Right hindlimb (tissue), 1 donor: ENCODE results near the gene GLP2R.

ENCODE experiments used
- DNase-seq: peaks from one replicate; pipeline ENCODE4 v3.0.0-alpha.2; 2018

The GLP2R gene

DNA sequence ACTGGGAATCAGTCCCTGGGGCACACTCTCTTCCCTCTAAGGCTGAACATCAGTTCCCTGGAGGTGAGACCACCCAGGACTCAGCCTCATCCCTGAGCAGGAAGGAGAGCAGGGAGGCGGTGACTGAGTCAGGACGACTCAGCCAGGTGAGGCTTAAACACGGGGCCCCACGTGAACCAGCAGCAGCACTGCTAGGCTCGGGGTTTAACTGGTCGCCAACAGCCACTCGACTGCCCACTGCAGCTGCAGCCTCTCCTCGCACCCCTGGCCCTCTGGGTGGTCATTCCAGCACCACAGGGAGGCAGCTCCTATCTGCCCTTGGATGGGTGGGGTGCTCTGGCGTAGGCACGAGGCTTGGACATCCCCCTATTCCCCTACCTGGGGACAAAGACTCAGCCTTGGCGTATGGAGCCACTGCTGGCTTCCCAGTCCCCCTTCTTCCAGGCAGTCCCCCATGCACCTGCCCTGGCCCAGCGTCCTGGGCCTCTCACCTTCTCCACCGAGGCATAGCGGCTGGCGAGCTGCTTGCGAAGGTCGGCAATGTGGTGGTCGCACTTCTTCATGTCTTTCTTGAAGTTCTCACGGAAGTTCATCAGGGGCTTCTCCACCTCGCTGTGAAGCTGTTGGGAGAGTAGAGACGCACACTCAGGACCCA, 100.6 kb downstream of the GLP2R start:
- no peak for DNase-seq

DNA sequence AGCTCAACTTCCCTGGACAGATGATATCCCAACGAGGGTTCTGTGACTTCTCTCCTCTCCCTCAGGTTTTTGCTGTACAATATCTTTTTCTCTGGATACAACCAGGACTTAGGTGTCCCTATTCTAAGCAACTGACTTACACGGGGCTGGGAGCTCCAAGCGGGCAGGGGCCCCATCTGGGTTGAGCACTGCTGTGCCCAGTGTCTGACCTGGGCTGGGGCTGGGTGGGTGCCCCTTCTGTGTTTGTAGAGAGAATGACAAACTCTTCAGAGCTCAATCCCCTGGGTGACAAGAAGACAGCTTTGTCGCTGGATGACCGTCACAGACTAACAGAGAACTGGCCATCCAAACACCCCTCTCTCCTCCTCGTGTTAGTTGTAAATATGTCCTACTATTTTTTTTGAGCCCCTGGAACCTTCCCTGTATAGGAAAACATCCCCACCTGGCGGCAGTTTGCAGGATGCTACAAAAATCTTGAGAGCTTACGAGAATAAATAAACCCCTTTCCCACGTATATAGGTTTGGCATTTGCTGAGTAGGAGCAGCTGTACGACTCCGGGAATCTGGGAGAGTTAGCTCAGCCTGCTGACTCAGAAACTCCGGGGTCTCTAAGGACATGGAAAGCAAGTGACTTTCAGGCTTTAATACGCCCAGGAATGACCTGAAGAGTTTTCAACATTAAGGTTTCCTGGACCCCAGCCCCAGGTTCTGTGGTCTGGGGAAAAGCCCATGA, 103.0 kb downstream of the GLP2R start:
- DNase-seq, result peak; percentile 84

DNA sequence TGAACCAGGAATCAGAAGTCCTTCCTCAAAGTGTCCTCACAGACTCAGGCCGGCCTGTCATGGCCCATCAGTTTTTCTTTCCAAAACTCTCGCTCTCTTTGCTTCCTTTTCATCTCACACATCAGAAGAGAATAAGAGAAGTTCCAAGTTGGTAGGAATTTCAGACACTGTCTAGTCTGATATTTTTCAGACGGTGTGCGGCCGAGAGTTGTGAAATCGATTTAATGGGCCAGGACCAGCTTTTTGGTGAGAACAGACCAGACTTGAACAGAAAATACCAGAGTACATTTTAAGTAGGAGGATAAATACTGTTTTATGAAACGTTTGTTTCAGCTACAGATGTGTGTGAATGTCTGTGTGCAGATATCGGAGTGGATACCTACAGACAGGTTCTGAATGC, 104.1 kb downstream of the GLP2R start:
- no peak for DNase-seq

DNA sequence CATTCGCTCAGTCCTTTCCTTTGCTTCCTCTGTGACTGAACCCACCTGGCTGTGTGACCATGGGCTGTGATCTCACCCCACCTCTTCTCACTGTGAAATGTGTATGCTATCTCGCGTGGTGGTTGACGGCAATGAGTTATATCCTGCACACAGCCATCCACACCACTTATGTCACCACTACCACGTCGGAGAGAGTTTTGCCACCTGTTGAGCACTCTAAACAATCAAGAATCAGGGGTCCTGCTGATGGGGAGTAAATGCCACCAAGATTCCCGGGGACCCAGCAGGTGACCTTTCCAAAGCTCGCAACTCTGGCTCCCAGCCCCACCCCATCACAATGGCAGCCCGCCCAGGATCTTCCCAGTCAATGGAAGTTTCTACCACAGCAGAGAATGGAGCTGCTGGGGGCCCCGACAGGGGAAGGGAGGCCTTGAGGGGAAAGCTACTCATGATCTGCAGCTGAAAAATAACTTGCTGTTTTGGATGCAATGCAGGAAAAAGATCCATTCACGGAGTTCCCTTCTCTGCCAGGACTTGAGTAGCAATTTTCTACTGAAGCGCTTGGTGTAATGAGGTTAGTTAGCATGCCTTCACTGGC, 105.5 kb downstream of the GLP2R start:
- peak; percentile 79 for DNase-seq

DNA sequence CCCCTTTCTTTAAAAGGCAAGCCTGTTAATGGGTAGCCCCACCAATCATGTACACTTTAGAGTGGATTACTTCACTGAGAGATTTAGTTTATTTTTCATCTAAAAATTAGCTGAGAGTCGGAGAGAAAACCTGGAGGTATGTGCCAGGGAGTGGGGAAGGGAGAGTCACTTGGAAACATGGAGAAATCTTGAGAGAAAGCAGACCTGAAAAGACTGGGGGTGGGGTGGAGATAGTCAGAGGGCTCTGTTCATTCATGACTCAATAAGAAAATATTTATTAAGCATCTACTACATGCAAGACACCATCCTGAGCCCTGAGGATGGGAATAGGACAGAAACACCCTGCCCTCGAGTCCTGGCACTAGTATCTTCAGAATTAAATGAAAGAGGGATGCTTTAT, 106.8 kb downstream of the GLP2R start:
- no peak for DNase-seq

DNA sequence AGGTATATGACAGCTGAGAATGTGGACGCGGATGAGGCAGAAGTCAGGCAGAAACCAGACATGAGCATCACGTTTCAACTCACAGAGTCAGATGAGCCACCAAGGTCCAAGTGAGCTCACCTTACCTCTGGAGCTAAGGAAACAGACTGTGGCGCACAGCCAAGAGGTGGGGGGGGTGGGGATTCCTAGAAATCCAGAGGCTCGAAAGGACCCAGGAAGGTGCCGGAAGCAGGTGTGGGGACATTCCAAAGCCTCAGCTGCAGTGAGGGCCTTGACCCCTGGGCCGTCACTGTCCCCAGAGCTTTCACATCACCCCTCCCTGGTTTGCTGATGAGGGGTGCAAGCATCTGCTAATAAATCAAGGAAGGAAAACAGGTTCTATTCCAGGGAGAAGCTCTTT, 108.6 kb downstream of the GLP2R start:
- DNase-seq, result no peak

DNA sequence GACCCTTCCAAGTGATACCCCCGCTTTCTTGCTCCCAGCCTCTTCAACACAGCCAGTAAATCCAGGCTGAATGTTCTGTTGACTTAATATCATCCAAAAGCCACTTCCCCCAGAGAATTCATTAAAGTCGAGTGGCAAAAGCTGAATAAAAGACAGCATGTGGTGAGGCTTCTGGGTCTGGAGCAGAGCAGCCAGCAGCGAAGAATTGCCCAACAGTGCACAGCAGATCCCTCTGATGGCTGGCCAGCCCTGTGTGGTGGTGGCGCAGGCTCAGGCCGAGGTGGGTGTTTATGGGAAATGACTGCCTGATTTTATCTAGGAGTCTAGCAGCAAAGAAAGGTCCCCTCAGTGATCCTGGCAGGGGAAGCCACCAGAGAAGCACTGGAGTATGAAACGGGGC, 109.7 kb downstream of the GLP2R start:
- DNase-seq, result no peak

DNA sequence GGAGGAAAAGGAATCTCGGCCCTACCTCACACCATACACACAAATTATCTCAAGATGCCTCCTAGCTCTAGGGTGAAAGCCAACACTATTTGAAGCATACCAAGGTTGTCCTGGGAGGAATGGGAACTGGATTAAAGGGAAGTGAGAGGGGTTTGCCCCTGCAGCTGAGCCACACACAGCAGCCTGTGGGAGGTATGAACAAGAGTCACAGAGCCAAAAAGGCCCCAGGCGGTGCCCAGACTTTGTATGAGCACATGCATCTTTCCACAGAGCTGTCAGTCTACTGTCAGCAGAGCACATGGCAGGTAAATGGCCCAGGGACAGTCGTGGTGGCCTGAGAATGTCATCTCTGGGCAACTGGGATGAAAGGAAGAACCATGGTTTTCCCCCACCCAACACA, 110.4 kb downstream of the GLP2R start:
- no peak for DNase-seq

DNA sequence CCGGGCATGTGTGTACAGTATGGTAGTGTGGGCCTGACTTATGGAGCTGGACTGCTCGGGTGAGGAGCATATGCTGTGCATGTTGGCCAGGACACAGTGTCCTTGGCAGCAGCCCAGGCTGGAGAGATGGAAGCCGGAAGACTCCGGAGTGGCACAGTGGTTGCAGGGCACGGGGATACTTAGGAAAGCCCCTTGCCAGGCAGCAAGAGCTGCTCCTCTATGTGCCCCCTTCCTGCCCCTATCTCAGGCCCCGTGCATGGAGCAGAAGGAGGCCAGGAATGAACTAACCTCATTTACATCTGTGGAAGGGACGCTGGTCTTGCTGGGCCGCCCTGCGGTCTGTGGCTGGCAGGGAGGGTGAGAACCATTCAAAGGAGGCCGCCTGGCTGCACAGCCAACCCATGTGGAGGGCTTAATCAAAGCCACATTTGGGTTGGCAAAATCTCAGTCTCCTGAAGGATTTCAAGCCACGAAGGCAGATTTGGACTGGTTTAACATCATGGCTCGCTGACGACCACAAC, 111.6 kb downstream of the GLP2R start:
- peak; percentile 80 for DNase-seq

DNA sequence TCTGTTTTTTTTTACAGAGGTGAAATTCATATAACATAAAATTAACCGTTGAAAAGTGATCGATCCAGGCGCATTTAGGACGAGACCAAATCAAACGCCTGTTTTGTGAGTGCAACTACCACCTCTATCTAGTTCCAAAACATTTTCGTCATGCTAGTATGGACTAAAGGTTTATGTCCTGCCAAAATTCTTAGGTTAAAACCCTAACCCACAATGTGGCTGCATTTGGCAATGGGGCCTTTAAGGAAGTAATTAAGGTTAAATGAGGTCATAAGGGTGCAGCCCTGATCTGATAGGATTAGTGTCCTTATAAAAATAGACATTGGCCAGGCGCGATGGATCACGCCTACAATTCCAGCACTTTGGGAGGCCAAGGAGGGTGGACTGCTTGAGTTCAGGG, 112.2 kb downstream of the GLP2R start:
- DNase-seq, result no peak

DNA sequence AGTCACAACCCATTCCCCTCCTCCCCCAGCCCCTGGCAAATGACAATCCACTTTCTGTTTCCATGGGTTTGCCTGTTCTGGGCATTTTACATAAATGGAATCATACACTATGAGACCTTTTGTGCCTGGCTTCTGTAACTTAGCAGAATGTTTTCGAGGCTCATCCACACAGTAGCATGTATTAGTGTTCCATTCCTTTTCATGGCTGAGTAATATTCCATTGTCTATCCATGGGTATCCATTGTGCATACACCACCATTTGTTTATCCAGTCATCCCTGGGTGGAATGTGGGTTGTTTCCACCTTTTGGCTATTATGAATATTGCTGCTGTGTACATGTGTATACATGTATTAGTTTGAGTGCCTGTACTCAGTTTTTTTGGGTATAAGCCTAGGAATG, 113.0 kb downstream of the GLP2R start:
- DNase-seq, result no peak

DNA sequence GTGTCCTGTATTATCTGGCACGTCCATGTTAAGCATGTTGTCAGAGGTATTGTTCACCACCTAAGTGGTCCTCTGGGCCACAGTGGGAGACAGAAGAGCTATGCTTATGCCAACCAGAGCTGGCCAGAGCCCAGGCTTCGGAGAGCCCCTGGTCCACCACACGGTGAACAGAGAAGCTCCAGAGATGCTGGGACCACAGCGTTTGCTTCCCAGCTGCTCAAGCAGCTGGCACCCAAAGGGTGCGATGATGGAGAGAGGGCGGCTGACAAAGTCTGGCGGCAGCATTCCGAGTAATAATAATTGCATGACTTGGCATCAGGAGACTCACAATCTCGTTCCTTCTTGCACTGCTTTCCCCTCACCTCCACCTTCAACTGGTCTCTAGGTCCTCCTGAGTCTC, 115.1 kb downstream of the GLP2R start:
- no peak for DNase-seq

DNA sequence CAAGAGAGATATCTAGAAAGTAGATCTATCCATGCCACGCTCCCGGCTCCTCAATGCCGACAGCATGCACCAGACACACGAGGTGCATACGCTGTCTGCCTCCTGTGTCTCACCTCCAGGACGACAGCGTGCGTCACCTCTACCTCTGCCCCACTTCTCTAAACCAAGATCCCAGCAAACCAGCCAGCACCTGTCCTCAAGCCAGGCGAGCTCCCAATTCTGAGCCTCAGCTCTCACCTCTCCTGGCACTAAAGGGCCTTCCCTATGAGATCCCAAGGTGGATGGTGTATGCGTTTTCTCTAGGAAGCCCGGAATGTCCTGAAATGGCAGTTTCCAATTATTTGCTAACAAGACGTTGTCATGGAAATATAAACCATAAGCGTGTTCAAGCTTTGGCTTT, 115.6 kb downstream of the GLP2R start:
- DNase-seq, result no peak
